HEK293T (cell line): Measurements from ENCODE around the gene PCDHGA11.

ENCODE experiments used
- ARNT ChIP-seq: fragments of 450-650 bp; IDR thresholded peaks from 2 replicates; pipeline ENCODE4 v1.6.1; 2017; ENCODE audit warnings: mild to moderate bottlenecking
- BHLHE40 ChIP-seq: fragments of 450-650 bp; IDR thresholded peaks from 2 replicates; pipeline ENCODE4 v1.6.1; 2016; ENCODE audit warnings: mild to moderate bottlenecking, moderate library complexity, borderline replicate concordance
- FOXA1 ChIP-seq: fragments of 450-650 bp; IDR thresholded peaks from 2 replicates; pipeline ENCODE4 v1.6.1; 2016; ENCODE audit warnings: mild to moderate bottlenecking
- FOXK2 ChIP-seq: fragments of 450-650 bp; IDR thresholded peaks from 2 replicates; pipeline ENCODE4 v1.6.1; 2016; ENCODE audit warnings: mild to moderate bottlenecking
- FOXM1 ChIP-seq: fragments of 450-650 bp; IDR thresholded peaks from 2 replicates; pipeline ENCODE4 v1.6.1; 2017; ENCODE audit warnings: mild to moderate bottlenecking, borderline replicate concordance
- PKNOX1 ChIP-seq: fragments of 450-650 bp; IDR thresholded peaks from 2 replicates; pipeline ENCODE4 v1.6.1; 2016
- SP1 ChIP-seq: fragments of 450-650 bp; IDR thresholded peaks from 2 replicates; pipeline ENCODE4 v1.6.1; 2017

DNA sequence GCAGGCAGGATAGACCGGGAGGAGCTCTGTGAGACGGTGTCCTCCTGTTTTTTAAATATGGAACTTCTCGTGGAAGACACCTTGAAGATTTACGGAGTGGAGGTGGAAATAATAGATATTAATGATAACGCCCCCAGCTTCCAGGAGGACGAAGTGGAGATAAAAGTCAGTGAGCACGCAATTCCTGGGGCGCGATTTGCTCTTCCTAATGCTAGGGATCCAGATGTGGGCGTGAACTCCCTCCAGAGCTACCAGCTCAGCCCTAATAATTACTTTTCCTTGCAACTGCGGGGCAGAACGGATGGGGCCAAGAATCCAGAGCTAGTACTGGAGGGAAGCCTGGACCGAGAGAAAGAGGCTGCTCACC lies 621 bp downstream of the PCDHGA11 start:
- TF ChIP-seq FOXA1: no peak
- no peak for TF ChIP-seq FOXM1
- no peak for TF ChIP-seq FOXK2
- TF ChIP-seq BHLHE40: no peak
- TF ChIP-seq ARNT: no peak
- TF ChIP-seq PKNOX1: no peak
- no peak for TF ChIP-seq SP1
